ENCODE data around the gene CFAP97.

Gene CFAP97

DNA sequence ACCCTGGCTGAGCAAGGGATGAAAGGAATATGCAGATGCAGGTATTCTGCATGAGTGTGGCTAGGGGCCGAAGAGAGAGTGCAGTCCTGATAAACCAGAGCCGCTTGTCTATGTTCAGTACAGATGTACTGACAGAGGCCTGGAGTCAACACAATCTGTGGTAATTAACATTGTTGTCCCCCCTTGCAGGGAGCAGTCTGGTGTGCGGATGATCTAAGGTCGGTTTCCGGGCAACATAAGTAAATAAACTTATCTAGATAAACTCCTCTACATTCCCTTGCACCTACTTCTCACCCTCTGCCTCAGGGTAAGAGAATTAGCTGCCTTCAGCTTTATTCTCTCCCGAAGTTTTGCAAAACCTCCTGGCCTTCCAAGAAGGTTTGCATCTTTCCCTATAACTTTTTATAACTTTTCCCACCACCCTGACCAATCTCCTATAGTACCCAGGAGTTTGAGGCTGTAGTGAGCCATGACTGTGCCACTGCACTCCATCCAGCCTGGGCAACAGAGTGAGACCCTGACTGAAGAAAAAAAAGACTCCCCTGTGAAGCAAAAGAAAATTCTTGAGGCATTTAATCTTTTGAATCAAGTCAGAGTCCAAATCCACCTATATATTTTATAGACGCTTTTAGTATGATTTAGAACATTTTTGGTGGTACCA, 32.2 kb upstream of the CFAP97 start:
- TF ChIP-seq, protein P1, sequence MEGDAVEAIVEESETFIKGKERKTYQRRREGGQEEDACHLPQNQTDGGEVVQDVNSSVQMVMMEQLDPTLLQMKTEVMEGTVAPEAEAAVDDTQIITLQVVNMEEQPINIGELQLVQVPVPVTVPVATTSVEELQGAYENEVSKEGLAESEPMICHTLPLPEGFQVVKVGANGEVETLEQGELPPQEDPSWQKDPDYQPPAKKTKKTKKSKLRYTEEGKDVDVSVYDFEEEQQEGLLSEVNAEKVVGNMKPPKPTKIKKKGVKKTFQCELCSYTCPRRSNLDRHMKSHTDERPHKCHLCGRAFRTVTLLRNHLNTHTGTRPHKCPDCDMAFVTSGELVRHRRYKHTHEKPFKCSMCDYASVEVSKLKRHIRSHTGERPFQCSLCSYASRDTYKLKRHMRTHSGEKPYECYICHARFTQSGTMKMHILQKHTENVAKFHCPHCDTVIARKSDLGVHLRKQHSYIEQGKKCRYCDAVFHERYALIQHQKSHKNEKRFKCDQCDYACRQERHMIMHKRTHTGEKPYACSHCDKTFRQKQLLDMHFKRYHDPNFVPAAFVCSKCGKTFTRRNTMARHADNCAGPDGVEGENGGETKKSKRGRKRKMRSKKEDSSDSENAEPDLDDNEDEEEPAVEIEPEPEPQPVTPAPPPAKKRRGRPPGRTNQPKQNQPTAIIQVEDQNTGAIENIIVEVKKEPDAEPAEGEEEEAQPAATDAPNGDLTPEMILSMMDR (IDR thresholded peaks at IDR 0.05; ENCODE audit: insufficient read depth, low read length, missing control alignments): no peak
- no peak for DNase-seq (ENCODE audit: low read depth, low spot score)
- no peak overlapping the region for H3K4me3 ChIP-seq (ENCODE audit: low read depth, low read length)
- CTCF ChIA-PET: interaction anchor here (0.5 kb wide), 1 partner anchor 56 kb away, joined by 3 read pairs; no protein-coding TSS in a partner anchor
- POLR2A ChIA-PET: interaction anchor here (0.6 kb wide), 1 partner anchor 23 kb away, joined by 3 read pairs; no protein-coding TSS in a partner anchor

DNA sequence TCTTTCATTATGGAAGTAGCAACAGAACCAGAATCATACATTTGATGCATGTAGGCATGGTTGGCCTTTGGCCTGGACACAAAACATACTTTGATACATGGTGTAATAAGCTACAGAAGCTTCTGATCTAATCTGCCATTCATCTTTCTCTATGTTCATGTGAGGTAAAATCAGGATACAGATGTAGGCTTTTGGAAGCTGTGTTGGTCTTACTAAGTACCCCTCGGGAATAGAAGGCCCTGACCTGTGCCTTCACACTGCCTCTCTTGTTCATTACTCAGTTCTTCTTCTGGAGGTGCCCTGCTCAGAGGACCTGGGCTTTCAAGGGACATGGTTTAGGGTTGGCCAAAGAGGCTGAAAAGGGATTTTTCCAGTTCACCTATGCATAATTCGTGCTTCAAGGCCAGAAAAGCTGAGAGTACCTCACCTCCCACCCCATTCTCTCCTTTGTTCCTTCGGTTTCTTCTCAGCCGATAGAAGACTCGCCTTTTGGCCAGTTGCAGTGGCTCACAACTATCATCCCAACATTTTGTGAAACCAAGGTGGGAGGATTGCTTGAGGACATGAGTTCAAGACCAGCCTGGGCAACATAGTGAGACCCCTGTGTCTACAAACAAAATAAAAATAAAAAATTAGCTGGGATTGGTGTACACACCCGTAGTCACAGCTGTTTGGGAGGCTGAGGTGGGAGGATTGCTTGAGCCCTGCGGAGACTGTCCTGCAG, 31.5 kb upstream of the CFAP97 start:
- TF ChIP-seq, protein P1 (IDR thresholded peaks at IDR 0.05; ENCODE audit: insufficient read depth, low read length, missing control alignments): no peak
- DNase-seq (ENCODE audit: low read depth, low spot score): no peak
- no peak overlapping the region for H3K4me3 ChIP-seq (ENCODE audit: low read depth, low read length)
- ChIA-PET POLR2A (interaction anchor here (0.6 kb wide), 1 partner anchor 23 kb away, joined by 3 read pairs; no protein-coding TSS in a partner anchor), CTCF (interaction anchor here (0.5 kb wide), 1 partner anchor 55 kb away, joined by 3 read pairs; no protein-coding TSS in a partner anchor)

DNA sequence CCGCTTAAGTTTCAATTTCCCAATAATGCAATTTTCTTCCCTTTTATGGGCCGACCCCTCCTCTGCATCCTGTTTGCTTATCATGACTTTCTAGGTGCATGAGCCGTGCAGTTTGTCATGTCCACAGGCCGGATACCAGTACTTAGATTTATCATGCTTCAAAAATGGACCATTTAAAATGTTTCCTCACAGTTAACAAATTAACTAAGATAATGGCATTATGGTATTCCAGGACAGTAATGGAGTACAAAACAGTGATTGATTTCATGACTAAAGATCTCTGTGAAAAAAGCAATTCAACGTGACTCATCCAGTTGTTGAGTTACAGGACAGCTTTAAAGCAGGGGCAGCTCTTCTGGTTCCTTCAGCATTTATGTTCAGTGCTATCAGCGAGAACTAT, 28.6 kb upstream of the CFAP97 start:
- TF ChIP-seq, protein P1 (IDR thresholded peaks at IDR 0.05; ENCODE audit: insufficient read depth, low read length, missing control alignments): no peak
- ChIA-PET CTCF (interaction anchor here (1.0 to 1.4 kb wide), 2 partner anchors 13 to 192 kb away, joined by 3 to 5 read pairs; no protein-coding TSS in a partner anchor), POLR2A (no interaction called here)
- DNase-seq (ENCODE audit: low read depth, low spot score): no peak
- H3K4me3 ChIP-seq (ENCODE audit: low read depth, low read length): no peak overlapping the region

DNA sequence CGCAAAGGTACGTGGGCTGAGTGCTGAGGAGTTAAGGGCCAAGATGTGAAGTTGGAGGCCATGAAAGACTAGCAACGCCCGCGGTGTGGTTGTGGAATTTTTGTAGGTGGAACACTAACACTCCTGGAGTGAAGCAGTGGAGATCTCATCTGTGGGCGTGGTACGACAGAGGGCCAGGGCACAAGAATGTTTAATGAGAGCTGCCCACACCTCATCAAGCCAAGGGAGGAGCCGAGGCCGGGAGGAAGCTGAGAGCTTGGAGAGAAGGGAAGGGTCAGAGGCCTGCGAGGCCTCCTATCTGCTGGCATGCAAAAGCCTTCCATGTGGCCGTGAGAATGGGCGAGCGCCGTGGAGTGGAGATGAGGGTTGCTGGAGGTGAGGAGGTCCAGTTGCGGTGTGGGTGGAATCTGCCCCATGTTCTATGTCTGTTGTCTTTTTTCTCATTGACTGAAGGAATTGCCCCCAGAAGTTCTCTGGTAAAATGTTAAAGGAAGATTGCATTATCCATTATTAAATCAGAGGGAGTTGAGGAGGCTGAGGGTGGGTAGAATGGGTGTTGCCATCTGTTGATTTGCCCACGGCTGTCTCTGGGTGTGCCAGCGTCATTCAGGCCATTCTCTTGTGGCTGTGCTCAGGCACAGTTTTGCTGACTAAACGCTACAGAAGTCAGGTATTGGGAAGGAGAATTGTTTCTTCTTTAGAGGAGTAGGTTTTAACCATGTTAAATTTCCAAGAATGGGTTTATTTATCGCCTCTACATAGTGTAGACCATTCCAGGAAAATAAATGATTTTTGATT, 25.4 kb upstream of the CFAP97 start:
- CTCF ChIA-PET: no interaction called here
- H3K4me3 ChIP-seq (ENCODE audit: low read depth, low read length): no peak overlapping the region
- POLR2A ChIA-PET: no interaction called here
- TF ChIP-seq, protein P1 (IDR thresholded peaks at IDR 0.05; ENCODE audit: insufficient read depth, low read length, missing control alignments): no peak
- DNase-seq (ENCODE audit: low read depth, low spot score): no peak

DNA sequence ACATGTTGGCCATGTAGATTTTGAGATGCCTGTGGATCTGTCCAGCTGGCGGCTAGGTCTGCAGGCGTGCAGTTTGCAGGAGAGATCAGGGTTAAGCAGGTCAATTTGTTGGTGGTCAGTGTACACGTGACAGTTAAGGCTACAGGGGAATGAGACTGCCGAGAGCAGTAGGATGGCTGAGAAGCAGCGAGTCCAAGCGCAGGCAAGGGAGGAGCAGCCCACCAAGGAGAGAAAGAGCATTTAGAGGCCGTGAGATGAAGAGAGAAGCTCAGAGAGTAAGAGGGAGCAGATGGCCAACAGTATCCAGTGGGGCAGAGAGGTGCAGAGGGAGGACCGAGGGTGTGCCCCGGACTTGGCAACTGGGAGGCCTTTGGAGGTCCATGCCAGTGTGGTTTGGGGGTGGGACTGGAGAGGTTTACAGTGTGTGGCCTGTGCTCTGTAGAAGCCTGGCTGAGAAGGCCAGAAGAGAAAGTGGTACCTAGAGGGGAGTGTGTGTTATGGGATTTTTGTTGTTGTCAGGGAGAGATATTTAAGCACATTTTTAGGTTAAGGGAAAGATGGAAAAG, 24.0 kb upstream of the CFAP97 start:
- ChIA-PET CTCF (interaction anchor here (1.2 to 1.3 kb wide), 3 partner anchors 15 to 25 kb away, joined by 3 to 4 read pairs (median 4); no protein-coding TSS in a partner anchor), POLR2A (no interaction called here)
- no peak for DNase-seq (ENCODE audit: low read depth, low spot score)

More for the DNA sequence above, 24.0 kb upstream of the CFAP97 start:
- no peak overlapping the region for H3K4me3 ChIP-seq (ENCODE audit: low read depth, low read length)
- TF ChIP-seq, protein P1 (IDR thresholded peaks at IDR 0.05; ENCODE audit: insufficient read depth, low read length, missing control alignments): no peak
